K562 (cell line): ENCODE data around the gene TEX9. TPM values are rescaled to one million over a fixed set of nuclear protein-coding genes. Genes with fewer than 3 reads are reported as not detected.

Experiments used
- ATAC-seq: fragments of 200-7000 bp; cut with Tn5 transposase; 3 replicates; pipeline ENCODE4 v1.9.1; 2020; ENCODE audit warnings: moderate library complexity
- BruUV-seq: library from RNA; stranded (reverse); fragments of 400-500 nt; replicated peaks from 2 replicates; lab custom pipeline; 2021; lab: Mats Ljungman, UMichigan
- CTCF ChIA-PET: fragments of 300-600 bp; formaldehyde crosslinking; extraction: SDS; loops from one replicate; lab custom pipeline; 2021; ENCODE audit warnings: low intra/inter-chr PET ratio; lab: Yijun Ruan, JAX
- POLR2A ChIA-PET: fragments of 300-600, 350-650 bp; sonication (Branson Sonifier 250); formaldehyde crosslinking; extraction: SDS; loops from one replicate; lab custom pipeline; 2021; ENCODE audit warnings: antibody characterized with exemption, inconsistent platforms; lab: Yijun Ruan, JAX
- DNase-seq, 4 experiments: peaks; one replicate each; pipeline versions ENCODE4 v3.0.0 to v3.0.0-alpha.2; 2011 to 2018; ENCODE audit warnings: low spot score in 3 of 4, mixed read lengths in 3 of 4; ENCODE audit errors: extremely low read depth in 1 of 4
- FAIRE-seq: peaks from 2 replicates; lab custom pipeline; 2011; peaks lifted over from hg19 to GRCh38; lab: Jason Lieb, UNC
- H2AFZ ChIP-seq: 2 replicates; pipeline ENCODE4 v1.6.0; 2011; ENCODE audit warnings: low read depth, low read length, control low read depth, inconsistent platforms
- H3K27ac ChIP-seq: fragments of 200-600 bp; 3 replicates; pipeline ENCODE4 v1.8.0; 2011; ENCODE audit warnings: low read depth, mild to moderate bottlenecking, control low read depth, inconsistent platforms, low read length, moderate library complexity, mixed read lengths; ENCODE audit errors: extremely low read depth
- H3K27me3 ChIP-seq, 2 experiments: fragments of 300-600 bp in 1 of 2; 2 replicates in 1 of 2; 3 replicates in 1 of 2; pipeline versions ENCODE4 v1.6.0 to v1.8.0; 2011; ENCODE audit warnings: inconsistent platforms in 2 of 2, low read length in 2 of 2, mild to moderate bottlenecking in 1 of 2, mixed read lengths in 1 of 2, moderate library complexity in 1 of 2; ENCODE audit not compliant: control insufficient read depth in 2 of 2, insufficient read depth in 2 of 2
- H3K36me3 ChIP-seq: fragments of 300-600 bp; 3 replicates; pipeline ENCODE4 v1.8.0; 2011; ENCODE audit warnings: mild to moderate bottlenecking, low read length, inconsistent platforms; ENCODE audit not compliant: control insufficient read depth, insufficient read depth
- H3K4me1 ChIP-seq, 2 experiments: fragments of 200-600 bp in 1 of 2; replicated peaks in 1 of 2; 2 replicates in 1 of 2; 3 replicates in 1 of 2; pipeline versions ENCODE4 v1.5.1 to v1.8.0; 2011; ENCODE audit warnings: inconsistent platforms in 2 of 2, low read length in 2 of 2, mild to moderate bottlenecking in 1 of 2, mixed read lengths in 1 of 2, moderate library complexity in 1 of 2; ENCODE audit not compliant: control insufficient read depth in 2 of 2, insufficient read depth in 2 of 2
- H3K4me2 ChIP-seq: 2 replicates; pipeline ENCODE4 v1.6.1; 2011; ENCODE audit warnings: low read length, control low read depth, inconsistent platforms, mixed read lengths; ENCODE audit not compliant: insufficient read depth
- H3K4me3 ChIP-seq: fragments of 200-600 bp; sonication (generic), shearing (Covaris generic); 2 replicates; pipeline ENCODE4 v1.5.1; 2016; ENCODE audit warnings: control low read depth, inconsistent platforms
- H3K79me2 ChIP-seq: fragments of 200-600 bp; 3 replicates; pipeline ENCODE4 v1.8.0; 2011; ENCODE audit warnings: low read length, inconsistent platforms; ENCODE audit not compliant: control insufficient read depth, insufficient read depth
- H3K9ac ChIP-seq, 2 experiments: 2 replicates each; pipeline versions ENCODE4 v1.6.0 to v1.6.1; 2011; ENCODE audit warnings: low read depth in 2 of 2, low read length in 2 of 2, control low read depth in 1 of 2, inconsistent platforms in 1 of 2, mild to moderate bottlenecking in 1 of 2, mixed read lengths in 1 of 2; ENCODE audit not compliant: insufficient read depth in 1 of 2
- H3K9me1 ChIP-seq: one replicate; pipeline ENCODE4 v1.6.0; 2011; ENCODE audit warnings: inconsistent platforms, mild to moderate bottlenecking, low read length, moderate library complexity; ENCODE audit not compliant: control insufficient read depth, insufficient read depth
- H3K9me3 ChIP-seq: replicated peaks from 2 replicates; pipeline ENCODE4 v1.5.1; 2011; ENCODE audit warnings: low read depth, low read length, inconsistent platforms; ENCODE audit not compliant: control insufficient read depth, insufficient read depth
- H4K20me1 ChIP-seq: replicated peaks from 2 replicates; pipeline ENCODE4 v1.6.1; 2011; ENCODE audit warnings: low read length, inconsistent platforms, mixed read lengths; ENCODE audit not compliant: control insufficient read depth, insufficient read depth
- CXXC5 ChIP-seq: fragments of 250-450 bp; sonication (Bioruptor Pico); IDR thresholded peaks from 2 replicates; pipeline ENCODE4 v1.8.0; 2022; ENCODE audit warnings: inconsistent platforms, mild to moderate bottlenecking, moderate library complexity
- HDAC3 ChIP-seq: fragments of 450-650 bp; IDR thresholded peaks from 2 replicates; pipeline ENCODE4 v1.6.1; 2018; ENCODE audit warnings: borderline replicate concordance, mild to moderate bottlenecking, moderate library complexity; ENCODE audit not compliant: partially characterized antibody
- HSF4 ChIP-seq: fragments of 250-450 bp; sonication (Bioruptor Pico); IDR thresholded peaks from 2 replicates; pipeline ENCODE4 v2.1.2; 2022; ENCODE audit warnings: mild to moderate bottlenecking, moderate library complexity, borderline replicate concordance
- KAT8 ChIP-seq: fragments of 450-650 bp; IDR thresholded peaks from 2 replicates; pipeline ENCODE4 v1.6.1; 2016; ENCODE audit warnings: low read depth, mild to moderate bottlenecking
- MAFF ChIP-seq: IDR thresholded peaks from 2 replicates; pipeline ENCODE4 v1.6.1; 2012; ENCODE audit warnings: low read length, improper control_type of control experiment
- MYBL2 ChIP-seq, 2 experiments: fragments of 450-650 bp in 1 of 2; sonication (generic) in 1 of 2; formaldehyde crosslinking in 1 of 2; IDR thresholded peaks; 2 replicates each; pipeline versions ENCODE4 v1.6.1 to v1.8.1; 2017 to 2022; ENCODE audit warnings: borderline replicate concordance in 1 of 2, inconsistent platforms in 1 of 2, low read depth in 1 of 2, mild to moderate bottlenecking in 1 of 2, missing genetic modification reagents in 1 of 2, moderate library complexity in 1 of 2
- NCOA6 ChIP-seq: fragments of 450-650 bp; IDR thresholded peaks from 2 replicates; pipeline ENCODE4 v1.6.1; 2017; ENCODE audit warnings: mild to moderate bottlenecking
- PYGO2 ChIP-seq: fragments of 450-650 bp; IDR thresholded peaks from 2 replicates; pipeline ENCODE4 v1.6.1; 2016; ENCODE audit warnings: mild to moderate bottlenecking, missing genetic modification characterization, moderate library complexity, missing compliant biosample characterization
- RBM22 ChIP-seq: fragments of 200-400 bp; formaldehyde crosslinking; IDR thresholded peaks from 2 replicates; pipeline ENCODE4 v1.6.1; 2018; ENCODE audit warnings: low read length, low read depth; ENCODE audit not compliant: poor library complexity, severe bottlenecking
- SRSF1 ChIP-seq: fragments of 200-400 bp; formaldehyde crosslinking; IDR thresholded peaks from 2 replicates; pipeline ENCODE4 v1.6.1; 2017; ENCODE audit warnings: mild to moderate bottlenecking, low read depth, low read length, moderate library complexity
- TGIF2 ChIP-seq: sonication (generic); formaldehyde crosslinking; IDR thresholded peaks from 2 replicates; pipeline ENCODE4 v1.8.1; 2022; ENCODE audit warnings: mild to moderate bottlenecking, missing genetic modification reagents, moderate library complexity
- ZNF239 ChIP-seq: fragments of 250-450 bp; sonication (Bioruptor Pico); IDR thresholded peaks from 2 replicates; pipeline ENCODE4 v1.4.0; 2020; ENCODE audit warnings: mild to moderate bottlenecking
- ZNF766 ChIP-seq: fragments of 200-800 bp; sonication (Bioruptor generic); conservative IDR thresholded peaks from 2 replicates; pipeline ENCODE4 v1.6.1; 2016; ENCODE audit warnings: missing genetic modification characterization, missing compliant biosample characterization
- WGBS: fragments of 100-300 bp; shearing (Covaris generic); methylation state at CpG from one replicate; pipeline ENCODE4 v1.1.6; 2016; ENCODE audit warnings: low coverage, mixed read lengths; ENCODE audit not compliant: insufficient coverage; ENCODE audit errors: missing lambda C conversion rate; 5-methylcytosine and 5-hydroxymethylcytosine counted together
- in situ Hi-C: fragments of 300-500 bp; cut with MboI; formaldehyde crosslinking; loops from 4 replicates; pipeline ENCODE4 v1.15.0; 2018; ENCODE audit warnings: inconsistent platforms, mixed read lengths
- intact Hi-C: fragments of 100-400 bp; cut with micrococcal nuclease; formaldehyde crosslinking; loops from 2 replicates; pipeline ENCODE4 v1.14.2; 2022
- polyA plus RNA-seq, 8 experiments: library from polyadenylated mRNA; depleted of rRNA in 4 of 8; stranded (reverse) in 5 of 8; unstranded in 3 of 8; fragments of >200 nt; fragmentation: Nextera tagmentation in 2 of 8; fragmentation: Illumina TruSeq in 1 of 8; extraction: Ambion mirVana in 2 of 8; extraction: Trizol in 1 of 8; gene quantifications; 2 replicates each; pipeline versions ENCODE4 v1.2.1 to v1.2.3, GENCODE V29; 2011 to 2014; ENCODE audit warnings: inconsistent platforms in 1 of 8, missing spikeins in 1 of 8
- total RNA-seq, 7 experiments: library from RNA; depleted of rRNA in 6 of 7; stranded (reverse); fragments of >200 nt in 6 of 7; fragmentation: Illumina TruSeq in 2 of 7; extraction: Trizol in 2 of 7; gene quantifications; 2 replicates each; pipeline versions ENCODE4 v1.2.1 to v1.2.3, GENCODE V29; 2011 to 2021; ENCODE audit warnings: low replicate concordance in 1 of 7
- TF ChIP-seq, protein P1 (sequence below): fragments of 450-650 bp; IDR thresholded peaks from 2 replicates; pipeline ENCODE4 v1.6.1; 2016; ENCODE audit warnings: antibody characterized with exemption
- TF ChIP-seq, protein P2 (sequence below): sonication (generic); formaldehyde crosslinking; IDR thresholded peaks from 2 replicates; pipeline ENCODE4 v1.8.0; 2022; ENCODE audit warnings: mild to moderate bottlenecking, missing genetic modification reagents

The TEX9 gene
- total and polyA plus RNA-seq, 9 of the 15 experiments (the other 6 are each of a cell fraction or from before 2014, with no cell fraction given): 0.93 to 3.6 (median 2.4) TPM

DNA sequence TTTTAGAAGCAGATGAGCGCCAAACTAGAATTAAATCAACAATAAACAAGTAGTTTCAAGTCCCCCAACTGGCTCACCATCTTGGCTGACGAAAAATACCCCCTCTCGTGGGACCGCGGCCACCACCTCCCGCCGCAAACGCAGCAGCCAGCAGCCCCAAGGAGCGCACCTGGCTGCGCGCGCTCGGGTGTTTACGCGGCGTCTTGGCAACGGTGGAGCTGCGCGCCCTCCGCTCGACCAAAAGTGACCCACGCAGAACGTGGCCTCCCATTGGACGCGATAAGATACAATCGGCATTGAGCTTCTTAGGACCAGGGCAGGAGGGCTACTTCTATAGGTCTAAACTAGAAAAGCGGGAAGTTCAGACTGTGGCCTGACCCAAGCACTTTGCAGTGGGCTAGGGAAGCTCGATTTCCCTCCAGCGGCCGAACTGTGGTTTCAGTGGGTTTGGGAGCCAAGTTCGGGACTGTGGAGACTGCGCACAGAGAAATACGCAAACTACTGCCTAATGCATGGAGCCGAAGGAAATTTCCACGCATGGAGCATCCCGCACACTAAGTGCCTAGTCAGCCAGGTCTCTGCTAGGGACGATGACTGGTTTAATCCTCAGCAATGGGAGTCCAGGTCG lies 99.8 kb downstream of the TEX9 start, which contains the start of gene MNS1:
Gene MNS1 (minus strand): TSS at position 245 of the 628 bp plus-strand sequence. CDS start 165 bp downstream, at position 80.
- Histone ChIP-seq H3K9me3 (no peaks in the 10 kb centered on the region), H3K27me3 (no peaks in the 10 kb centered on the region), H2AFZ (peak within 1 kb of the TSS; percentile 98), H3K4me2 (peak within 1 kb of the TSS; percentile 88), H3K79me2 (no peaks in the 10 kb centered on the region), H4K20me1 (no peaks in the 10 kb centered on the region), H3K9me1 (no peaks in the 10 kb centered on the region), H3K4me1 (peaks cover 7 to 8% of the 10 kb centered on the region in 2 experiments; a peak in 4 of 5 replicates), H3K36me3 (no peaks in the 10 kb centered on the region), H3K27ac (peak within 1 kb of the TSS; percentile 53; the same call in 2 of the 3 replicates), H3K4me3 (peak within 1 kb of the TSS; percentile 49), H3K9ac (peak within 1 kb of the TSS; percentile 59 to 90)
- ChIA-PET CTCF (no interaction called here), POLR2A (interaction anchor here (0.6 to 1.2 kb wide), 6 partner anchors 10 to 305 kb away, joined by 3 to 5 read pairs (median 4); no protein-coding TSS in a partner anchor)
- intact Hi-C loops (no loop called here), in situ Hi-C loops (no loop called here)
- DNase-seq (peak; percentile 81 to 95 (median 88)), ATAC-seq (peak; percentile 100), FAIRE-seq (peak; percentile 90)
- no TSS peak for BruUV-seq
- WGBS: 8% methylated on average over 37 of the region's 38 CpGs
- TF ChIP-seq HDAC3 (no peak), SRSF1 (no peak), NCOA6 (no peak), HSF4 (CRISPR knock-in tag) (no peak), MAFF (no peak), KAT8 (no peak), PYGO2 (tag) (no peak), TGIF2 (CRISPR knock-in tag) (no peak), ZNF239 (CRISPR knock-in tag) (no peak), CXXC5 (CRISPR knock-in tag) (peak; percentile 82), RBM22 (peak; percentile 88), MYBL2 (IDR thresholded peaks at IDR 0.05; ENCODE audit: low read depth) (peak; percentile 68), MYBL2 (CRISPR knock-in tag; IDR thresholded peaks at IDR 0.05; ENCODE audit: borderline replicate concordance) (no peak), ZNF766 (CRISPR knock-in tag) (no peak)
- TF ChIP-seq, protein P1, sequence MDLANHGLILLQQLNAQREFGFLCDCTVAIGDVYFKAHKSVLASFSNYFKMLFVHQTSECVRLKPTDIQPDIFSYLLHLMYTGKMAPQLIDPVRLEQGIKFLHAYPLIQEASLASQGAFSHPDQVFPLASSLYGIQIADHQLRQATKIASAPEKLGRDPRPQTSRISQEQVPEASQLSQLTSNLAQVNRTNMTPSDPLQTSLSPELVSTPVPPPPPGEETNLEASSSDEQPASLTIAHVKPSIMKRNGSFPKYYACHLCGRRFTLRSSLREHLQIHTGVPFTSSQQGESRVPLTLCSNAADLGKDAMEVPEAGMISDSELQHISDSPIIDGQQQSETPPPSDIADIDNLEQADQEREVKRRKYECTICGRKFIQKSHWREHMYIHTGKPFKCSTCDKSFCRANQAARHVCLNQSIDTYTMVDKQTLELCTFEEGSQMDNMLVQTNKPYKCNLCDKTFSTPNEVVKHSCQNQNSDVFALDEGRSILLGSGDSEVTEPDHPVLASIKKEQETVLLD: peak; percentile 56; the same call in 1 of the 2 replicates
- TF ChIP-seq, protein P2, sequence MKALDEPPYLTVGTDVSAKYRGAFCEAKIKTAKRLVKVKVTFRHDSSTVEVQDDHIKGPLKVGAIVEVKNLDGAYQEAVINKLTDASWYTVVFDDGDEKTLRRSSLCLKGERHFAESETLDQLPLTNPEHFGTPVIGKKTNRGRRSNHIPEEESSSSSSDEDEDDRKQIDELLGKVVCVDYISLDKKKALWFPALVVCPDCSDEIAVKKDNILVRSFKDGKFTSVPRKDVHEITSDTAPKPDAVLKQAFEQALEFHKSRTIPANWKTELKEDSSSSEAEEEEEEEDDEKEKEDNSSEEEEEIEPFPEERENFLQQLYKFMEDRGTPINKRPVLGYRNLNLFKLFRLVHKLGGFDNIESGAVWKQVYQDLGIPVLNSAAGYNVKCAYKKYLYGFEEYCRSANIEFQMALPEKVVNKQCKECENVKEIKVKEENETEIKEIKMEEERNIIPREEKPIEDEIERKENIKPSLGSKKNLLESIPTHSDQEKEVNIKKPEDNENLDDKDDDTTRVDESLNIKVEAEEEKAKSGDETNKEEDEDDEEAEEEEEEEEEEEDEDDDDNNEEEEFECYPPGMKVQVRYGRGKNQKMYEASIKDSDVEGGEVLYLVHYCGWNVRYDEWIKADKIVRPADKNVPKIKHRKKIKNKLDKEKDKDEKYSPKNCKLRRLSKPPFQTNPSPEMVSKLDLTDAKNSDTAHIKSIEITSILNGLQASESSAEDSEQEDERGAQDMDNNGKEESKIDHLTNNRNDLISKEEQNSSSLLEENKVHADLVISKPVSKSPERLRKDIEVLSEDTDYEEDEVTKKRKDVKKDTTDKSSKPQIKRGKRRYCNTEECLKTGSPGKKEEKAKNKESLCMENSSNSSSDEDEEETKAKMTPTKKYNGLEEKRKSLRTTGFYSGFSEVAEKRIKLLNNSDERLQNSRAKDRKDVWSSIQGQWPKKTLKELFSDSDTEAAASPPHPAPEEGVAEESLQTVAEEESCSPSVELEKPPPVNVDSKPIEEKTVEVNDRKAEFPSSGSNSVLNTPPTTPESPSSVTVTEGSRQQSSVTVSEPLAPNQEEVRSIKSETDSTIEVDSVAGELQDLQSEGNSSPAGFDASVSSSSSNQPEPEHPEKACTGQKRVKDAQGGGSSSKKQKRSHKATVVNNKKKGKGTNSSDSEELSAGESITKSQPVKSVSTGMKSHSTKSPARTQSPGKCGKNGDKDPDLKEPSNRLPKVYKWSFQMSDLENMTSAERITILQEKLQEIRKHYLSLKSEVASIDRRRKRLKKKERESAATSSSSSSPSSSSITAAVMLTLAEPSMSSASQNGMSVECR: peak; percentile 71
